SU-DHL-6 (cell line): ENCODE results near the gene JPT1.

Experiments used
- EZH2phosphoT487 ChIP-seq: fragments of 200-600 bp; sonication (generic), shearing (Covaris generic); conservative IDR thresholded peaks from 2 replicates; pipeline ENCODE4 v1.6.1; 2018; ENCODE audit warnings: mild to moderate bottlenecking, antibody characterized with exemption, low read length, moderate library complexity, mixed read lengths
- TF ChIP-seq, protein P1 (sequence below): fragments of 200-600 bp; sonication (generic); IDR thresholded peaks from one replicate; pipeline ENCODE4 v1.5.1; 2017; ENCODE audit warnings: antibody characterized with exemption, mild to moderate bottlenecking, low read length, moderate library complexity; ENCODE audit not compliant: insufficient read depth, poor library complexity, severe bottlenecking

DNA sequence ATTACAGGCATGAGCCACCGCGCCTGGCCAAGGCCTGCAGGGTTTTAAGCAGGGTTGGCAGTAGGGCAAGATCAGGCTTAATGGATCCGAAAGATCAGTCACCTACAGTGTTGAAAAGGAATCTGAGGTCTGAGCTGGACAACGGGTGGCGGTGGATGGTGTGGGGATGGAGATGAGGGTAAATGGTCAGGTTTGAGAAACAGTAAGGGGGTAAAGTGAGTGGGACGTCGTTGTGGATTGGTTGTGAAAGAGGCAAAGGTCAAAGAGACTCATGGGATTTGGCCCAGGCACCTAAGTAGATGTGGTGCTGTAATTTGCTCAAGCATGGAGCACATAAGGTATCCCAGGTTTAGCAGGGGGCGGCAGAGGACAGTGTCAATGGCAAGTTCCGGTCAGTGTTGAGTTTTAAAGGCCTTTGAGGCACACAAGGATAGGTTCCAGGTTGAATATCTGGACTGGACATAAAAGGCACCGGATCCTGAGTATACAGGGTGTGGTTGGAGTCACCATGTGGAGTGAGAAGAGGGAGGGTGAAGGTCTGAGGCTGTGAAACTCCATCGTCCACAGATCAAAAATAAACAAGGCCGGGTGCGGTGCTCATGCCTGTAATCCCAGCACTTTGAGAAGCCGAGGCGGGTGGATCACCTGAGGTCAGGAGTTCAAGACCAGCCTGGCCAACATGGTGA lies 67.7 kb downstream of the JPT1 start:
- TF ChIP-seq, protein P1, sequence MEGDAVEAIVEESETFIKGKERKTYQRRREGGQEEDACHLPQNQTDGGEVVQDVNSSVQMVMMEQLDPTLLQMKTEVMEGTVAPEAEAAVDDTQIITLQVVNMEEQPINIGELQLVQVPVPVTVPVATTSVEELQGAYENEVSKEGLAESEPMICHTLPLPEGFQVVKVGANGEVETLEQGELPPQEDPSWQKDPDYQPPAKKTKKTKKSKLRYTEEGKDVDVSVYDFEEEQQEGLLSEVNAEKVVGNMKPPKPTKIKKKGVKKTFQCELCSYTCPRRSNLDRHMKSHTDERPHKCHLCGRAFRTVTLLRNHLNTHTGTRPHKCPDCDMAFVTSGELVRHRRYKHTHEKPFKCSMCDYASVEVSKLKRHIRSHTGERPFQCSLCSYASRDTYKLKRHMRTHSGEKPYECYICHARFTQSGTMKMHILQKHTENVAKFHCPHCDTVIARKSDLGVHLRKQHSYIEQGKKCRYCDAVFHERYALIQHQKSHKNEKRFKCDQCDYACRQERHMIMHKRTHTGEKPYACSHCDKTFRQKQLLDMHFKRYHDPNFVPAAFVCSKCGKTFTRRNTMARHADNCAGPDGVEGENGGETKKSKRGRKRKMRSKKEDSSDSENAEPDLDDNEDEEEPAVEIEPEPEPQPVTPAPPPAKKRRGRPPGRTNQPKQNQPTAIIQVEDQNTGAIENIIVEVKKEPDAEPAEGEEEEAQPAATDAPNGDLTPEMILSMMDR: no peak
- TF ChIP-seq EZH2phosphoT487: no peak
